Caki2 (cell line): ENCODE measurements around the gene FPR2. TPM values are rescaled to one million over a fixed set of nuclear protein-coding genes. Genes with fewer than 3 reads are reported as not detected.

Experiments used
- DNase-seq: peaks from one replicate; pipeline ENCODE4 v3.0.0-alpha.2; 2015; ENCODE audit warnings: low read depth
- in situ Hi-C: cut with HindIII; loops from 2 replicates; pipeline ENCODE4 v1.10.0; 2016; ENCODE audit warnings: low sequenced_read_pairs, low pct_unique_long_range_greater_than_20kb, mixed read lengths
- total RNA-seq: library from RNA; depleted of rRNA; stranded (reverse); fragments of >200 nt; shearing (Covaris generic); gene quantifications from 2 replicates; pipeline ENCODE4 v1.2.3, GENCODE V29; 2014; ENCODE audit warnings: low replicate concordance

FPR2 gene
- total RNA-seq, 1 experiment from 2014 or later: not detected

GRCh38 chr19:51777570-51778462, 16.8 kb downstream of the FPR2 start:
- in situ Hi-C loops: no loop called here

GRCh38 chr19:51779181-51779580, 18.2 kb downstream of the FPR2 start:
- no peak for DNase-seq
- in situ Hi-C loops: no loop called here

More at GRCh38 chr19:51777570-51778462, 16.8 kb downstream of the FPR2 start:
- DNase-seq: peak; percentile 53

DNA sequence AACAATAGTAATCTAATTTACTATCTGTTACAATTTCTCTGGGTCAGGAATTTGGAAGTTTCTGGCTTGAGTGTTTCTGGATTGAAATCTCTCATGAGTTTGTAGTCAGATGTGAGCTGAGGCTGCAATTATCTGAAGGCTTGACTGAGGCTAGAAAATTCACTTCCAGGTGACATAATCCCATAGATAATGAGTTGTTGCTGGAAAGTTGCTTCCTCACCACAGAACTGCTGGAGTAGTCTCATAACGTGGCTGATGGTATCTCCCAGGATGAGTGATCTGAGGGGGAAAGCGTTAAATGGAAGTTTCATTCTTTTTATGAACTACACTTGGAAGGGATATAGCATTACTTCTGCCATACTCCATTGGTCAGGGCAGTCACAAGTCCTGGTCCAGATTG, 18.7 kb downstream of the FPR2 start:
- in situ Hi-C loops: no loop called here

GRCh38 chr19:51780270-51780669, 19.3 kb downstream of the FPR2 start:
- in situ Hi-C loops: no loop called here
- no peak for DNase-seq

More for the DNA sequence above, 18.7 kb downstream of the FPR2 start:
- no peak for DNase-seq

GRCh38 chr19:51781999-51782398, 21.0 kb downstream of the FPR2 start:
- in situ Hi-C loops: no loop called here
- DNase-seq: no peak

DNA sequence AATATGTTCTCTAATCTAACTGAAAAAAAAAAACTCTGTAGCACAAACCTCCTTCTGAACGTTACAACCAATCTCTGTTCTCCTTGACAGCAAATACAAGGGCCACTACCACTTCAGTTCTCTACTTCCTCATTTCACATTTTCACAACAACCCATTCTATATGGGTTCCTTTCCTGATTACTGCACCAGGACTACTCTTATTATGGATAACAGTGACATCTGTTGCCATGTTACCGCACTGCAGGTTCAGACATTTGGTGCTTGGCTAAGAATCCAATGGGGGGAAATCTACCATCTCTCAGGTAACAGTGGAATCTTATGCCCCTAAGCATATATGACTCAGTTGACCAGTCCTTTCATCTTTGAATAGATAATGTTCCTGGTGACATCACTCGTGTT, 22.4 kb downstream of the FPR2 start:
- peak; percentile 36 for DNase-seq
- in situ Hi-C loops: no loop called here

- no peak for DNase-seq
- in situ Hi-C loops: no loop called here
Measured at GRCh38 chr19:51784109-51784785, 23.3 kb downstream of the FPR2 start.

GRCh38 chr19:51784922-51785690, 24.1 kb downstream of the FPR2 start:
- peak; percentile 89 for DNase-seq
- in situ Hi-C loops: no loop called here

- in situ Hi-C loops: no loop called here
- DNase-seq: no peak
Measured at GRCh38 chr19:51786646-51787494, 25.9 kb downstream of the FPR2 start.

DNA sequence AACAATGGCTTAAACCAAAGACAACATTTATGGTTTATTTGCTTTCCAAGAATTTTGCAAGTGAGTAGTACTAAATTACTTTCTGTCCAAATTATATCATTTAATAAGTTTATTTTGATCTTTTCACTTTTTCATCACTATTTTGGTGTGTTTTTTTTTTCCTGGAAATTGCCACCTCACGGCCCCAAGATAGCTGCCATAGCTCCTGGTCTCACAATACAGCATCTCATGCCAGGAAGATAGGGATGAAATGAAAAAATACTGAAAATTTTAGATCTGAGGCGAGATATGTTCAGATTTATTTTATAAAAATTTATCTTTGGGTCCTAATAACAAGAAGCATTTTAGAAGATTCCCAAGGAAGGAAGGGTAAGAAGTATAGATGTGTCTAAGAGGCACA, 27.0 kb downstream of the FPR2 start:
- in situ Hi-C loops: no loop called here
- DNase-seq: no peak

- in situ Hi-C loops: no loop called here
- DNase-seq: no peak
Measured at GRCh38 chr19:51789061-51789795, 28.2 kb downstream of the FPR2 start.

DNA sequence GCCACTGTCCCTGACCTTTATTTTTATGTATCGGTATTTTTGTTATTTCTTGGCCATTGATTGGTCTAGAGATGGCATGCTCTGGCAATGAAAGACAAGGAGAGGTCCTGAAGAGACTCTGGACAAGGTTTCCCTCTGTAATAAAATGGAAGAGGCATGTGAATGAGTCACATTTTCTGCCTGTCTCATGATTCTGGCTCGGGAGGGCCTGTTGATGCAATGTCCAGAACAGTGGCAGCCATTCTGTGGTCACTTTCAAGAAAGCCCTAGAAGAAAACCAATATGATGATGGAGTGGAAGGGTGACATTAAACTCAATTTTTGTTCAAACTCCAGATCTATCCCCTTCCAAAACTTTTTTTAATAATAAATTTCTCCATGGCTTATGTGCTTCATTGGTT, 32.0 kb downstream of the FPR2 start:
- no peak for DNase-seq
- in situ Hi-C loops: no loop called here

DNA sequence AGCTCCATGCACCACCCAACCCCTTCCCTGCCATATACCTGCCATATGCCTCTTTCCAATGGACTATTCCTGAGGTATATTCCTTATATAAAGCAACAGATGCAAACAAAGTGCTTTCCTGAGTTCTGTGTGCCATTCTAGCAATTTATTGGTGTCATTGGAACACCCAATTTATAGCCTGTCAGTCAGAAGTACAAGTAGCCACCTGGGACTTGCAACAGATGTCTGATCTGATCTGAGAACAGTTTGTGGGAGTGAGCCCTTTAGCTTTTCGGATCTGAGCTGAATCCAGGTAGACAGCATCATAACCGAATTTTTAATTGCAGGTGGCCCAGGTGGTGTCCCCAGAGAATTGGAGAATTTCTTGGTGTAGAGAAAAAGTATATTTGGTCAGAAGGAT, 33.0 kb downstream of the FPR2 start:
- in situ Hi-C loops: no loop called here

GRCh38 chr19:51794885-51795490, 34.0 kb downstream of the FPR2 start, which contains the start of gene FPR3:
Gene FPR3, plus strand, starts transcription at chr19:51795157. Its CDS starts 28,592 bp downstream, at chr19:51823749.
- in situ Hi-C loops: no loop called here
- DNase-seq: no peak

More for the DNA sequence above, 33.0 kb downstream of the FPR2 start:
- no peak for DNase-seq

- in situ Hi-C loops: no loop called here
- DNase-seq: no peak
Measured at GRCh38 chr19:51796195-51796679, 35.3 kb downstream of the FPR2 start.

DNA sequence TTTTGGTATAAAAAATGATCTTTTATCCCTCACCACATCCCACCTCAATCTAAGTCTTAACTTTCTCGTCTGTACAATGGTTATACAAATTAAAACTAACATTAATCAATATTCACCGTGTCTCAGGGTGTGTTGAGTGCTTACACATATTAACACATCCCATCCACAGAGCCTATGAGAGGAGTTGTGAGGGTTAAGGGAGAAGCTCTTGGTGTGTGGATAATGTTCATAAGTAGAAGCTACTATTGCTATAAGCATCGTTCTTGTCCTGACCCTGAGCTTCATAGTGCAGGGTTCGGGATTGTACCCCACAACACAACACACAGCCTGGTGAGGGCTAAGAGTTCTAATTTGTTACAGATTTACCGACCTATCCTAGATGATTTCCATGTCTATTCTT, 36.5 kb downstream of the FPR2 start:
- no peak for DNase-seq
- in situ Hi-C loops: no loop called here

- no peak for DNase-seq
- in situ Hi-C loops: no loop called here
Measured at GRCh38 chr19:51798062-51798461, 37.1 kb downstream of the FPR2 start.
